Kidney glomerular epithelial cell (primary cell): ENCODE measurements around the gene GALNS.

Experiments
- DNase-seq: peaks from one replicate; lab custom pipeline; 2025; lab: John Stamatoyannopoulos, UW

The GALNS gene

GRCh38 chr16:88816736-88817535, 39.8 kb downstream of the GALNS start:
- DNase-seq, result no peak

GRCh38 chr16:88815901-88816589, 40.7 kb downstream of the GALNS start:
- DNase-seq, result peak; percentile 0

- DNase-seq, result no peak
Observed at GRCh38 chr16:88815227-88815626, 41.5 kb downstream of the GALNS start.

- no peak for DNase-seq
Observed at GRCh38 chr16:88814144-88814502, 42.6 kb downstream of the GALNS start.

- DNase-seq, result no peak
Observed at GRCh38 chr16:88813269-88814143, 43.2 kb downstream of the GALNS start.

- DNase-seq, result no peak
Observed at GRCh38 chr16:88812513-88813268, 44.1 kb downstream of the GALNS start.

- DNase-seq, result peak; percentile 77
Observed at GRCh38 chr16:88811769-88812512, 44.8 kb downstream of the GALNS start, which contains the start of gene APRT. Gene APRT (minus strand): TSS chr16:88811928. CDS start chr16:88811899, 29 bp downstream.

GRCh38 chr16:88810912-88811768, 45.6 kb downstream of the GALNS start:
- peak; percentile 51 for DNase-seq

- no peak for DNase-seq
Observed at GRCh38 chr16:88810166-88810911, 46.4 kb downstream of the GALNS start.

GRCh38 chr16:88809676-88810165, 47.0 kb downstream of the GALNS start:
- no peak for DNase-seq

- no peak for DNase-seq
Observed at GRCh38 chr16:88809068-88809675, 47.6 kb downstream of the GALNS start.

GRCh38 chr16:88807626-88808453, 48.9 kb downstream of the GALNS start:
- DNase-seq, result no peak

GRCh38 chr16:88807142-88807625, 49.6 kb downstream of the GALNS start:
- DNase-seq, result no peak

GRCh38 chr16:88806491-88807111, 50.1 kb downstream of the GALNS start:
- no peak for DNase-seq

- no peak for DNase-seq
Observed at GRCh38 chr16:88805887-88806393, 50.8 kb downstream of the GALNS start.

GRCh38 chr16:88805340-88805715, 51.4 kb downstream of the GALNS start:
- no peak for DNase-seq
